Heart left ventricle (tissue), 16 donors: ENCODE results near the gene ZFP57. TPM values are rescaled to one million over a fixed set of nuclear protein-coding genes. Genes with fewer than 3 reads are reported as not detected.

Experiments used
- ATAC-seq, 4 donors: fragments of 200-7000 bp; cut with Tn5 transposase; one replicate each; pipeline ENCODE4 v1.9.1; 2020 to 2022; ENCODE audit warnings: moderate library complexity in 4 of 4, mild to moderate bottlenecking in 3 of 4, moderate number of reproducible peaks in 1 of 4
- DNase-seq, 5 donors: peaks; one replicate each; pipeline ENCODE4 v3.0.0-alpha.2; 2020
- H3K27ac ChIP-seq, 12 donors: fragments of 200-600 bp; sonication (generic) in 4 of 12; one replicate each; pipeline versions ENCODE4 v1.5.0 to v1.8.0; 2016 to 2022; ENCODE audit warnings: mild to moderate bottlenecking in 2 of 12
- H3K27me3 ChIP-seq, 9 donors: fragments of 200-600 bp; sonication (generic) in 2 of 9; one replicate each; pipeline versions ENCODE4 v1.5.1 to v1.8.0; 2016 to 2022; ENCODE audit warnings: mild to moderate bottlenecking in 3 of 9
- H3K36me3 ChIP-seq, 9 donors: fragments of 200-600 bp; sonication (generic) in 2 of 9; one replicate each; pipeline versions ENCODE4 v1.5.0 to v1.8.0; 2018 to 2022; ENCODE audit warnings: mild to moderate bottlenecking in 2 of 9
- H3K4me1 ChIP-seq, 12 donors: fragments of 200-600 bp; sonication (generic) in 4 of 12; one replicate each; pipeline versions ENCODE4 v1.5.0 to v1.8.0; 2016 to 2022; ENCODE audit warnings: mild to moderate bottlenecking in 3 of 12
- H3K4me3 ChIP-seq, 12 donors: fragments of 200-600 bp; sonication (generic) in 4 of 12; one replicate each; pipeline versions ENCODE4 v1.5.0 to v1.8.0; 2017 to 2022; ENCODE audit warnings: mild to moderate bottlenecking in 9 of 12, moderate library complexity in 4 of 12
- H3K9me3 ChIP-seq, 12 donors: fragments of 200-600 bp; sonication (generic) in 4 of 12; one replicate each; pipeline versions ENCODE4 v1.5.0 to v1.8.0; 2016 to 2022; ENCODE audit warnings: mild to moderate bottlenecking in 1 of 12
- CTCF ChIP-seq, 12 donors: fragments of 200-600 bp; sonication (generic) in 4 of 12; IDR thresholded peaks; one replicate each; pipeline versions ENCODE4 v1.5.0 to v1.8.0; 2018 to 2022; ENCODE audit warnings: antibody characterized with exemption in 12 of 12, mild to moderate bottlenecking in 5 of 12
- POLR2A ChIP-seq, 2 donors: fragments of 450-650 bp; IDR thresholded peaks; one replicate each; pipeline ENCODE4 v1.6.1; 2017; ENCODE audit warnings: antibody characterized with exemption in 2 of 2, mild to moderate bottlenecking in 2 of 2, moderate library complexity in 2 of 2
- WGBS, 4 donors: extraction: QIAGEN DNeasy Blood & Tissue Kit in 2 of 4; methylation state at CpG; one replicate each; pipeline versions ENCODE4 v1.1.5 to v1.1.7; 2013 to 2018; 5-methylcytosine and 5-hydroxymethylcytosine counted together
- intact Hi-C, 10 donors: fragments of 100-400 bp; cut with DNase I; formaldehyde crosslinking; loops; one replicate each; pipeline versions ENCODE4 v1.11.1 to v1.14.2; 2022
- long read RNA-seq, 3 donors: library from polyadenylated mRNA; unstranded; transcript quantifications; one replicate each; pipeline ENCODE4 v2.0.0, GENCODE V29; 2020 to 2021
- polyA plus RNA-seq, 2 donors: library from polyadenylated mRNA; stranded (reverse); fragments of 200-250 nt; gene quantifications; one replicate each; pipeline ENCODE4 v1.2.3, GENCODE V29; 2013
- total RNA-seq, 9 donors: library from RNA; depleted of rRNA in 2 of 9; stranded (reverse); fragments of >200 nt in 2 of 9; fragmentation: NEBNext Ultra II Directional in 3 of 9; extraction: Animal tissue kit (Norgen Biotek cat#: 25700) in 3 of 9; gene quantifications; one replicate each; pipeline versions ENCODE4 v1.1.0 to v1.2.4, GENCODE V29; 2016 to 2023
- donor health status: ischemic (EF 13 %, LVEDD 7.1; RV severe dilation, severe dysfunction).
- donor health status: healthy with polysubstance abuse.
- donor health status: DM: no; HTN: yes; CAD: no.
- donor health status: DM: no; HTN: no; CAD: no.
- donor health status: ischemic (EF 25% LVEDD 6.9; RV normal size, moderate dysfunction).
- donor health status: ischemic (EF 25% LVEDD 5.7; RV mildly dilated, moderate dysfunction).
- donor health status: healthy.
- donor health status: DM: yes; HTN: yes; CAD: no.
- donor health status: ischemic (EF 35%, LVEDD 5.7; RV mildly dilated, moderate dysfunction).
- donor health status: nonischemic (EF 11% LVEDD 7.7; RV severe dilation, severe dysfunction).
- donor health status: DM: yes; HTN: yes; CAD: no.
- donor health status: PGD.
- donor health status: ischemic (EF 29% LVEDD 5.4; RV normal size, mild dysfunction).
- donor health status: nonischemic (EF 23%, LVEDD 6.1; RV moderate dilation, normal function).

ZFP57 gene
- total RNA-seq (10 to 100 TPM in 1 of 9 donors, 1 to 10 TPM in 1, under 1 TPM in 1, not detected in 6; 0.75 to 18.1 (median 4.8) TPM), polyA plus RNA-seq (under 1 TPM in 1 of 2 donors, not detected in 1; 0.06 TPM)
- long read RNA-seq, donor 1: 0 reads
- long read RNA-seq, donor 2: 0 reads
- long read RNA-seq, donor 3: 0 reads

- DNase-seq: no peak
- H3K4me1 ChIP-seq: peaks cover 0 to 7% (median 0%) of the 10 kb centered on the region in 12 donors
- peak within 1 kb of the TSS in 2 of 12 donors; percentile 11 to 26 for H3K27ac ChIP-seq
- 65 to 94% (median 70%) methylated on average over 7 to 31 of the region's 31 CpGs for WGBS, 4 donors
- TF ChIP-seq POLR2A (IDR thresholded peaks at IDR 0.05) (no peak), CTCF (IDR thresholded peaks at IDR 0.05) (no peak)
- peaks cover 0 to 8% (median 0%) of the 10 kb centered on the region in 9 donors for H3K27me3 ChIP-seq
- H3K4me3 ChIP-seq: peak within 1 kb of the TSS in 4 of 12 donors; percentile 37 to 51 (median 45)
- intact Hi-C loops: no loop called here
- H3K36me3 ChIP-seq: no peaks in the 10 kb centered on the region
- ATAC-seq: peak in 2 of 4 donors; percentile 8 to 47
- H3K9me3 ChIP-seq: no peaks in the 10 kb centered on the region
Observed at GRCh38 chr6:29680904-29681303, at the start of gene ZFP57. Gene ZFP57 (minus strand): TSS chr6:29681152. CDS start chr6:29677003, 4,149 bp downstream.

- TF ChIP-seq CTCF (IDR thresholded peaks at IDR 0.05) (no peak), POLR2A (IDR thresholded peaks at IDR 0.05) (no peak)
- H3K4me1 ChIP-seq: peaks cover 0 to 18% (median 6%) of the 10 kb centered on the region in 12 donors
- H3K27me3 ChIP-seq: no peaks in the 10 kb centered on the region
- H3K4me3 ChIP-seq: no peak overlapping the region
- H3K27ac ChIP-seq: no peak overlapping the region
- intact Hi-C loops: loop anchor here in 2 of 10 donors (10.0 kb wide), 1 partner anchor 104 kb away; no protein-coding TSS in a partner anchor
- H3K9me3 ChIP-seq: no peaks in the 10 kb centered on the region
- WGBS, 4 donors: 55 to 70% (median 61%) methylated on average over 7 of the region's 7 CpGs
- no peak for DNase-seq
- peaks cover 0 to 33% (median 25%) of the 10 kb centered on the region in 9 donors for H3K36me3 ChIP-seq
- ATAC-seq: no peak
Observed at GRCh38 chr6:29730575-29731126, 49.7 kb upstream of the ZFP57 start.

GRCh38 chr6:29729774-29730328, 48.9 kb upstream of the ZFP57 start:
- Histone ChIP-seq H3K9me3 (no peaks in the 10 kb centered on the region), H3K27ac (no peak overlapping the region), H3K4me1 (peaks cover 0 to 26% (median 13%) of the 10 kb centered on the region in 12 donors), H3K36me3 (peaks cover 0 to 41% (median 30%) of the 10 kb centered on the region in 9 donors), H3K27me3 (no peaks in the 10 kb centered on the region), H3K4me3 (no peak overlapping the region)
- 71 to 80% (median 76%) methylated on average over 6 of the region's 6 CpGs for WGBS, 4 donors
- no peak for ATAC-seq
- intact Hi-C loops: loop anchor here in 2 of 10 donors (10.0 kb wide), 1 partner anchor 105 kb away; no protein-coding TSS in a partner anchor
- TF ChIP-seq POLR2A (IDR thresholded peaks at IDR 0.05) (no peak), CTCF (IDR thresholded peaks at IDR 0.05) (no peak)
- DNase-seq: no peak

DNA sequence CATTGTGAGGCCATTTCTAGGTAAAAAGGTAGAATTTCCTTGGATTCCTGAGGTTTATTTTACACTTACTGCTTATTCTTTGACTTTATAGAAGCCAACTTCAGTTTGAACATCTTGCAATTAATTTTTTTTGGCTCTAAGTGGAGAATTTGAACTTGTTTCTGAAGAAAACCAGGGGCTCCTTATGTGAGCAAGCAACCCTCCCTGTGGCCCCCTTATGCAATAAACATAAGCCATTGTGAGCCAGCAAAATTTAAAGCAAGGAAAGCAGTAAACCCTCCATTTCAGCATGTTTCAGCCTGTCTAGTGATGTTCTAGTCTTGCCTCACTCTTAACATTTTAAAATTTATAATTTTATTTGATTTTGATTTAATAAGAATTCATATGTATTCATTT, 47.9 kb upstream of the ZFP57 start:
- no peak overlapping the region for H3K27ac ChIP-seq
- H3K27me3 ChIP-seq: no peaks in the 10 kb centered on the region
- DNase-seq: no peak
- H3K9me3 ChIP-seq: no peaks in the 10 kb centered on the region
- intact Hi-C loops: no loop called here
- H3K4me3 ChIP-seq: no peak overlapping the region
- peaks cover 0 to 34% (median 16%) of the 10 kb centered on the region in 12 donors for H3K4me1 ChIP-seq
- TF ChIP-seq POLR2A (IDR thresholded peaks at IDR 0.05): no peak
- no peak for TF ChIP-seq CTCF (IDR thresholded peaks at IDR 0.05)
- no peak for ATAC-seq
- H3K36me3 ChIP-seq: peaks cover 0 to 50% (median 30%) of the 10 kb centered on the region in 9 donors
